GM12878 (cell line): ENCODE results near the gene SUB1. TPM values are rescaled to one million over a fixed set of nuclear protein-coding genes. Genes with fewer than 3 reads are reported as not detected.

Experiments used
- ATAC-seq: fragments of 200-7000 bp; cut with Tn5 transposase; 3 replicates; pipeline ENCODE4 v1.9.1; 2020; ENCODE audit warnings: mild to moderate bottlenecking, moderate library complexity
- BruUV-seq: library from RNA; stranded (reverse); fragments of 400-500 nt; replicated peaks from 2 replicates; lab custom pipeline; 2021; lab: Mats Ljungman, UMichigan
- CTCF ChIA-PET: fragments of 300-600 bp; sonication (Branson Sonifier 250); formaldehyde crosslinking; extraction: SDS; loops from one replicate; lab custom pipeline; 2021; ENCODE audit warnings: inconsistent platforms; lab: Yijun Ruan, JAX
- POLR2A ChIA-PET: fragments of 350-600 bp; formaldehyde crosslinking; extraction: SDS; loops from one replicate; lab custom pipeline; 2021; ENCODE audit warnings: inconsistent platforms; lab: Charles Lee
- RAD21 ChIA-PET: fragments of 300-600 bp; sonication (Branson Sonifier 250); formaldehyde crosslinking; loops from one replicate; lab custom pipeline; 2023; ENCODE audit warnings: antibody characterized with exemption; ENCODE audit not compliant: unreplicated experiment; lab: Charles Lee
- SMC1A ChIA-PET: fragments of 300-600 bp; sonication (Branson Sonifier 250); formaldehyde crosslinking; loops from one replicate; lab custom pipeline; 2023; ENCODE audit not compliant: unreplicated experiment, uncharacterized antibody; lab: Charles Lee
- DNase-seq: peaks from one replicate; pipeline ENCODE4 v3.0.0-alpha.2; 2011; ENCODE audit warnings: low read depth, low spot score
- FAIRE-seq: peaks from 3 replicates; lab custom pipeline; 2011; peaks lifted over from hg19 to GRCh38; lab: Jason Lieb, UNC
- H2AFZ ChIP-seq: 2 replicates; pipeline ENCODE4 v1.6.0; 2011; ENCODE audit warnings: low read depth, low read length, control low read depth; ENCODE audit not compliant: control insufficient read depth
- H3K27ac ChIP-seq: 2 replicates; pipeline ENCODE4 v1.5.1; 2011; ENCODE audit warnings: control low read depth; ENCODE audit not compliant: control insufficient read depth, insufficient read depth
- H3K27me3 ChIP-seq, 2 experiments: replicated peaks in 1 of 2; 2 replicates each; pipeline versions ENCODE4 v1.6.0 to v1.6.1; 2011; ENCODE audit warnings: low read length in 1 of 2; ENCODE audit not compliant: control insufficient read depth in 2 of 2, insufficient read depth in 2 of 2
- H3K36me3 ChIP-seq, 2 experiments: 2 replicates each; pipeline ENCODE4 v1.5.1; 2011; ENCODE audit warnings: low read length in 1 of 2; ENCODE audit not compliant: control insufficient read depth in 2 of 2, insufficient read depth in 2 of 2
- H3K4me1 ChIP-seq: 2 replicates; pipeline ENCODE4 v1.6.1; 2011; ENCODE audit warnings: mild to moderate bottlenecking, low read length, moderate library complexity, mixed read lengths; ENCODE audit not compliant: control insufficient read depth, insufficient read depth
- H3K4me2 ChIP-seq: 2 replicates; pipeline ENCODE4 v1.6.0; 2011; ENCODE audit warnings: control low read depth; ENCODE audit not compliant: control insufficient read depth, insufficient read depth
- H3K4me3 ChIP-seq: fragments of 200-600 bp; sonication (generic); 2 replicates; pipeline ENCODE4 v1.5.1; 2016
- H3K79me2 ChIP-seq: 2 replicates; pipeline ENCODE4 v1.6.0; 2011; ENCODE audit warnings: low read length; ENCODE audit not compliant: control insufficient read depth, insufficient read depth
- H3K9ac ChIP-seq: 2 replicates; pipeline ENCODE4 v1.8.0; 2011; ENCODE audit warnings: low read length, control low read depth, mixed read lengths; ENCODE audit not compliant: control insufficient read depth, insufficient read depth
- H3K9me3 ChIP-seq: replicated peaks from 3 replicates; pipeline ENCODE4 v1.5.1; 2011; ENCODE audit warnings: mild to moderate bottlenecking, low read length; ENCODE audit not compliant: control insufficient read depth, insufficient read depth
- H4K20me1 ChIP-seq: 2 replicates; pipeline ENCODE4 v1.6.0; 2011; ENCODE audit not compliant: control insufficient read depth, insufficient read depth
- DPF2 ChIP-seq: fragments of 450-650 bp; IDR thresholded peaks from 2 replicates; pipeline ENCODE4 v1.6.1; 2017; ENCODE audit warnings: mild to moderate bottlenecking
- FOXK2 ChIP-seq: fragments of 450-650 bp; IDR thresholded peaks from 2 replicates; pipeline ENCODE4 v1.6.1; 2017; ENCODE audit warnings: mild to moderate bottlenecking, moderate library complexity
- HCFC1 ChIP-seq: fragments of 150-350 bp; IDR thresholded peaks from 2 replicates; pipeline ENCODE4 v1.6.1; 2014; ENCODE audit warnings: low read length
- LARP7 ChIP-seq: fragments of 450-650 bp; IDR thresholded peaks from 2 replicates; pipeline ENCODE4 v1.6.1; 2017; ENCODE audit warnings: mild to moderate bottlenecking
- MTA2 ChIP-seq: fragments of 450-650 bp; IDR thresholded peaks from 2 replicates; pipeline ENCODE4 v1.6.1; 2016; ENCODE audit warnings: low read depth, mild to moderate bottlenecking, moderate library complexity
- NR2F1 ChIP-seq: fragments of 450-650 bp; conservative IDR thresholded peaks from 2 replicates; pipeline ENCODE4 v1.6.1; 2017; ENCODE audit warnings: mild to moderate bottlenecking
- PBX3 ChIP-seq: IDR thresholded peaks from 2 replicates; pipeline ENCODE4 v1.6.1; 2011; ENCODE audit warnings: mild to moderate bottlenecking, low read depth, low read length, moderate library complexity; ENCODE audit not compliant: insufficient replicate concordance
- POLR2AphosphoS2 ChIP-seq: IDR thresholded peaks from 2 replicates; pipeline ENCODE4 v1.6.1; 2011; ENCODE audit warnings: low read depth, mild to moderate bottlenecking, low read length, improper control_type of control experiment, moderate library complexity
- POLR2AphosphoS5 ChIP-seq: IDR thresholded peaks from 2 replicates; pipeline ENCODE4 v1.6.1; 2011; ENCODE audit warnings: mild to moderate bottlenecking, low read length, inconsistent platforms
- REST ChIP-seq: IDR thresholded peaks from 2 replicates; pipeline ENCODE4 v1.6.1; 2012; ENCODE audit warnings: mild to moderate bottlenecking, low read depth, low read length
- TCF7 ChIP-seq: IDR thresholded peaks from 2 replicates; pipeline ENCODE4 v1.6.1; 2014; ENCODE audit warnings: antibody characterized with exemption, borderline replicate concordance
- WGBS: methylation state at CpG from one replicate; pipeline ENCODE4 v1.1.6; 2016; ENCODE audit warnings: low lambda C conversion rate; ENCODE audit not compliant: insufficient replicate concordance, insufficient coverage; ENCODE audit errors: missing lambda C conversion rate; 5-methylcytosine and 5-hydroxymethylcytosine counted together
- in situ Hi-C: fragments of 300-500 bp; cut with MboI; formaldehyde crosslinking; loops from 9 replicates; pipeline ENCODE4 v1.14.3; 2018; ENCODE audit warnings: mixed read lengths
- intact Hi-C: fragments of 100-400 bp; cut with micrococcal nuclease; formaldehyde crosslinking; loops from one replicate; pipeline ENCODE4 v1.14.2; 2022; ENCODE audit not compliant: unreplicated experiment
- polyA plus RNA-seq, 11 experiments: library from polyadenylated mRNA; depleted of rRNA in 4 of 11; unstranded in 6 of 11; stranded (reverse) in 5 of 11; fragments of >200 nt; fragmentation: Nextera tagmentation in 4 of 11; fragmentation: Illumina TruSeq in 1 of 11; extraction: Ambion mirVana in 4 of 11; extraction: Trizol in 1 of 11; gene quantifications; 1 replicate in 1 of 11; 2 replicates in 10 of 11; pipeline versions ENCODE4 v1.2.1 to v1.2.3, GENCODE V29; 2011 to 2016; ENCODE audit warnings: inconsistent platforms in 2 of 11, missing spikeins in 2 of 11, low read depth in 1 of 11
- total RNA-seq, 4 experiments: library from RNA; depleted of rRNA in 3 of 4; stranded (reverse); fragments of >200 nt in 3 of 4; fragmentation: Illumina TruSeq in 1 of 4; extraction: Trizol in 1 of 4; gene quantifications; 2 replicates each; pipeline versions ENCODE4 v1.2.1 to v1.2.3, GENCODE V29; 2013 to 2021

Gene SUB1
- total and polyA plus RNA-seq, 10 of the 15 experiments (the other 5 are each of a cell fraction or from before 2014, with no cell fraction given), result 468 to 2,785 (median 1,145) TPM

GRCh38 chr5:32586276-32586599, 881 bp downstream of the SUB1 start (continued):
- no peak for TF ChIP-seq REST
- TF ChIP-seq NR2F1, result no peak; the same call in 1 of the 2 replicates
- TF ChIP-seq HCFC1, result no peak
- TF ChIP-seq PBX3, result no peak
- peak; percentile 72; the same call in 1 of the 2 replicates for TF ChIP-seq DPF2
- TF ChIP-seq TCF7, result 0 out of 2 replicates have a peak, but pooled peaks have one; percentile 0
- no peak for TF ChIP-seq LARP7

- ATAC-seq, result no peak
- ChIA-PET SMC1A (interaction anchor here (0.7 to 5.4 kb wide), 13 partner anchors 13 to 166 kb away, joined by 3 to 273 read pairs (median 4); no protein-coding TSS in a partner anchor), RAD21 (interaction anchor here (0.8 to 9.1 kb wide), 5 partner anchors 10 to 98 kb away, joined by 3 to 355 read pairs (median 5); no protein-coding TSS in a partner anchor), POLR2A (interaction anchor here (1.5 to 3.7 kb wide), 4 partner anchors 13 to 55 kb away, joined by 3 to 15 read pairs (median 8); no protein-coding TSS in a partner anchor)
- H4K20me1 ChIP-seq, result peaks cover 4% of the 10 kb centered on the region
- no peak overlapping the region for H2AFZ ChIP-seq
- 55% methylated on average over 6 of the region's 6 CpGs for WGBS
- H3K27ac ChIP-seq, result peak overlapping the region; percentile 79
- no peak for TF ChIP-seq FOXK2
- 0 out of 2 replicates have a peak, but pooled peaks have one; percentile 18 for TF ChIP-seq POLR2AphosphoS2
- TF ChIP-seq MTA2, result no peak
- peak; percentile 53; the same call in 1 of the 2 replicates for TF ChIP-seq POLR2AphosphoS5
- TF ChIP-seq, all 136 proteins: peak for 2
- in situ Hi-C loops (no loop called here), intact Hi-C loops (no loop called here)
- H3K27me3 ChIP-seq, result no peaks in the 10 kb centered on the region
- H3K79me2 ChIP-seq, result peaks cover 74% of the 10 kb centered on the region
- CTCF ChIA-PET, result interaction anchor here (1.1 to 7.2 kb wide), 7 partner anchors 16 to 98 kb away, joined by 3 to 353 read pairs (median 10); no protein-coding TSS in a partner anchor
- H3K4me1 ChIP-seq, result peaks cover 29% of the 10 kb centered on the region
- BruUV-seq, result no TSS peak
- FAIRE-seq, result no peak
- peak overlapping the region; percentile 95 for H3K9ac ChIP-seq
- peaks cover 5 to 31% of the 10 kb centered on the region in 2 experiments for H3K36me3 ChIP-seq
- peak overlapping the region; percentile 79 for H3K4me2 ChIP-seq
- peak overlapping the region; percentile 81 for H3K4me3 ChIP-seq
- no peaks in the 10 kb centered on the region for H3K9me3 ChIP-seq
- DNase-seq, result no peak
Observed at GRCh38 chr5:32587067-32587551, 1.8 kb downstream of the SUB1 start.
